Measurements from ENCODE around the gene SPRING1.

The SPRING1 gene

DNA sequence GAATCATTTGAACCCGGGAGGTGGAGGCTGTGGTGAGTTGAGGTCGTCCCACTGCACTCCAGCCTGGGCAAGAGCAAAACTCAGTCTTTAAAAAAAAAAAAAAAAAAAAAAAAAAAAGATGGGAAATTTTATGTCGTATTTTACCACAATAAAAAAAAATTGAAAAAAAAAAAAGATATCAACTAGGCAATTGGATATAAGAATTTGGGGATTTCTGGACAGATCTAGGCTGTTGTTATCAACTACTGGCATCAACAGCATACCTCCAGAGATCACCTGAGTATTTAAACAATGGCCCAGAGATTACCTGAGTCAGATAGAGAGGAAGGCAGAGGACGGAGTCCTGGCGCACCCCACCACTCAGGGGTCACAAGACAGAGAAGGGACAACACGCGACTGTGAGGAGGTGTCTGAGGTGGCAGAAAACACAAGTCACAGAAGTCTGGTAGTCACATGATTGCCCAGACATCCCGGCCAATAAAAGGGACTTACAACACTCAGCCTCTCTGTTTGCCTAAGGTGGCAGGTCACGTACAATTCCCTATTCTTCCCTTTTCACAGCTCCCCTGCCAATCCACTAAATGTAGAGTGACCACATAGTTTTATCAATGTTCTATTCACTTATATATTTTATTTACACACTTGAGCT lies 1.8 kb downstream of the SPRING1 start:
- DNase-seq, result no peak
- H3K9me3 Mint-ChIP-seq, result no peaks in the 10 kb centered on the region
- H3K4me3 Mint-ChIP-seq, result peak overlapping the region; percentile 98
- H3K27me3 Mint-ChIP-seq (ENCODE audit: low read depth, poor library complexity), result peaks cover 3% of the 10 kb centered on the region
- no peak overlapping the region for H3K27ac Mint-ChIP-seq
- TF ChIP-seq, protein P1, sequence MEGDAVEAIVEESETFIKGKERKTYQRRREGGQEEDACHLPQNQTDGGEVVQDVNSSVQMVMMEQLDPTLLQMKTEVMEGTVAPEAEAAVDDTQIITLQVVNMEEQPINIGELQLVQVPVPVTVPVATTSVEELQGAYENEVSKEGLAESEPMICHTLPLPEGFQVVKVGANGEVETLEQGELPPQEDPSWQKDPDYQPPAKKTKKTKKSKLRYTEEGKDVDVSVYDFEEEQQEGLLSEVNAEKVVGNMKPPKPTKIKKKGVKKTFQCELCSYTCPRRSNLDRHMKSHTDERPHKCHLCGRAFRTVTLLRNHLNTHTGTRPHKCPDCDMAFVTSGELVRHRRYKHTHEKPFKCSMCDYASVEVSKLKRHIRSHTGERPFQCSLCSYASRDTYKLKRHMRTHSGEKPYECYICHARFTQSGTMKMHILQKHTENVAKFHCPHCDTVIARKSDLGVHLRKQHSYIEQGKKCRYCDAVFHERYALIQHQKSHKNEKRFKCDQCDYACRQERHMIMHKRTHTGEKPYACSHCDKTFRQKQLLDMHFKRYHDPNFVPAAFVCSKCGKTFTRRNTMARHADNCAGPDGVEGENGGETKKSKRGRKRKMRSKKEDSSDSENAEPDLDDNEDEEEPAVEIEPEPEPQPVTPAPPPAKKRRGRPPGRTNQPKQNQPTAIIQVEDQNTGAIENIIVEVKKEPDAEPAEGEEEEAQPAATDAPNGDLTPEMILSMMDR (IDR thresholded peaks at IDR 0.05), result no peak
- peaks cover 25% of the 10 kb centered on the region for H3K36me3 Mint-ChIP-seq (ENCODE audit: low read depth)
- H3K4me1 Mint-ChIP-seq, result peaks cover 35% of the 10 kb centered on the region

DNA sequence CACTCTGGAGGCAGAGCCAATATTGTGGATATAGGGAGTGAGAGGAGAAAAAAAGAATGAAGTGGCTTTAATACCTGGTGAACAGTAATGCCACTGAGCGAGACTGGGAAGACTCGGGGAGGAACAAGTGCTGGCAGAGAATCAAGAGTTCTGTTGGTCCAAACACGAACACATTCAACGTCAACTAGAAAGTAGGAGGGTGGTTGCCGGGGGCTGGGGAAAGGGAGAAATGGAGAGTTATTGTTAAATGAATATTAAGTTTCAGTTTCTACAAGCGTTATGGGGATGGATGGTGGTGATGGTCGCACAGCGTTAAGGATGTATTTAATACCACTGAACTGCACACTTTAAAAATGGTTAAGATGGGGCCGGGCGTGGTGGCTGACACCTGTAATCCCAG lies 2.8 kb downstream of the SPRING1 start:
- Mint-ChIP-seq H3K27ac (no peak overlapping the region), H3K4me3 (peak overlapping the region; percentile 60), H3K36me3 (ENCODE audit: low read depth) (peaks cover 21% of the 10 kb centered on the region), H3K27me3 (ENCODE audit: low read depth, poor library complexity) (peaks cover 3% of the 10 kb centered on the region), H3K4me1 (peaks cover 35% of the 10 kb centered on the region), H3K9me3 (no peaks in the 10 kb centered on the region)
- TF ChIP-seq, protein P1 (IDR thresholded peaks at IDR 0.05), result no peak
- DNase-seq, result no peak

DNA sequence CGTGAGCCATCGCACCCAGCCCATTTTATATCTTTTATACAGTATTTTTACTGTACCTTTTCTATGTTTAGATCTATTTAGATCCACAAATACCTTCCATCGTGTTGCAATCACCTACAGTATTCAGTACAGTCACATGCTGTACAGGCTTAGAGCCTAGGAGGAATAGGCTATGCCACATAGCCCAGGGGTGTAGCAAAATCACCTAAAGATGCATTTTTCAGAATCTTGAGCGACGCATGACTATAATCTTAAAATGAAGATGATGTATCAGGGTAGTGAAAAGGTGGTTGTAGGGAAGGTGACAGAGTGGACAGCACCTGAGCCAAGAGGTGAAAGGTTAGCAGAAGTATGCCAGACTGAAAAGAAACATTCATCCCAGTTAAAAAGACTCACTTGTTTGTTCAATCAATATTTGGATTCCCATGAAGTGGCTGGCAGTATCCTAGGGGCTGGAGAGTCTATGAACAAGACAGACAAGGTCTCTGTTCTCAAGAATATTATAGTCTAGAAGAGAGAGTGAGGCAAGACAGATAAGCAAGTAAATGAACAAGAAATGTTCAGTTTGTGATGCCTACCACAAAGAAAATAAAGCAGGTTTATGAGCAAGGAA lies 3.6 kb downstream of the SPRING1 start:
- DNase-seq, result no peak
- peaks cover 3% of the 10 kb centered on the region for H3K27me3 Mint-ChIP-seq (ENCODE audit: low read depth, poor library complexity)
- H3K4me1 Mint-ChIP-seq, result peaks cover 32% of the 10 kb centered on the region
- peak overlapping the region; percentile 2 for H3K27ac Mint-ChIP-seq
- TF ChIP-seq, protein P1 (IDR thresholded peaks at IDR 0.05), result no peak
- no peaks in the 10 kb centered on the region for H3K9me3 Mint-ChIP-seq
- H3K4me3 Mint-ChIP-seq, result peak overlapping the region; percentile 16
- peaks cover 24% of the 10 kb centered on the region for H3K36me3 Mint-ChIP-seq (ENCODE audit: low read depth)

DNA sequence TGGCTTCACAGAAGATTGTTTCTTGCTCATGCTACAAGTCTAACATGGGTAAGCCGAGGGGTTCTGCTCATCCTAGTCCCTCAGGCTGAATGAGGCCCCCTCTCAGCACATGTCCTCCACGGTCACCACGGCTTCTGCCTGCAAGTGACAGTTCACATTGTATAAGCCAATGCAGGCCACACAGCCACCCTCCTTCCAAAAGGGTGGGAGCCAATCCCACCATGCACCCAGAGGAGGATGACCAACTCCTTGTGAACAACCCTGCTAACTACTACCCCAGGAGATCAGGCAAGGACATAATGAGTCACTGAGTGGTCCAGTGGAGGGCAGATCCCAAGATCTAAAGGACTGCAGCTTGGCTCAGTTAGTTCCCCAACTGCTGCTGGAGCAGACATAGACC lies 6.1 kb downstream of the SPRING1 start:
- DNase-seq, result no peak
- H3K27me3 Mint-ChIP-seq (ENCODE audit: low read depth, poor library complexity), result peaks cover 3% of the 10 kb centered on the region
- no peak overlapping the region for H3K4me3 Mint-ChIP-seq
- H3K27ac Mint-ChIP-seq, result no peak overlapping the region
- TF ChIP-seq, protein P1 (IDR thresholded peaks at IDR 0.05), result no peak
- H3K36me3 Mint-ChIP-seq (ENCODE audit: low read depth), result peaks cover 26% of the 10 kb centered on the region
- H3K9me3 Mint-ChIP-seq, result no peaks in the 10 kb centered on the region
- H3K4me1 Mint-ChIP-seq, result peaks cover 25% of the 10 kb centered on the region

DNA sequence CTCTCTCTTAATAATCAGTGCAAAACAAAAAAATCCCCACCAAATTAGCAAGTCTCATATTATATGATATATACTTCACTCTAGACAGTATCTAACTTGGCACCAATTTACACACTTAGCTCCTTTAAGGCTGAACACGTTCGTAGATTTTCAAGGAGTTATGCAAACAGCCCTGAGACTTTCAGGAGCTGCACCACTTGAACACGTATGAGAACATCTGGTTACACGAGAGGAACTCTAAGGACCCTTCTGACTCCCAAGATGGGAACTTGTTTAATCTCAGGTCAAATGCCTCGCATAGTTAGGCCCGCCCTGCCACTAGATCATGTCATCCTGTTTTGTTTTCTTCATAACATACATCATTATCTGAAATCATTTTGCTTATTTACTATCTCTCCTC lies 10.0 kb downstream of the SPRING1 start:
- TF ChIP-seq, protein P1 (IDR thresholded peaks at IDR 0.05), result no peak
- Mint-ChIP-seq H3K27me3 (ENCODE audit: low read depth, poor library complexity) (no peaks in the 10 kb centered on the region), H3K27ac (no peak overlapping the region), H3K4me1 (peaks cover 28% of the 10 kb centered on the region), H3K4me3 (no peak overlapping the region), H3K36me3 (ENCODE audit: low read depth) (peaks cover 9% of the 10 kb centered on the region), H3K9me3 (no peaks in the 10 kb centered on the region)
- DNase-seq, result no peak

DNA sequence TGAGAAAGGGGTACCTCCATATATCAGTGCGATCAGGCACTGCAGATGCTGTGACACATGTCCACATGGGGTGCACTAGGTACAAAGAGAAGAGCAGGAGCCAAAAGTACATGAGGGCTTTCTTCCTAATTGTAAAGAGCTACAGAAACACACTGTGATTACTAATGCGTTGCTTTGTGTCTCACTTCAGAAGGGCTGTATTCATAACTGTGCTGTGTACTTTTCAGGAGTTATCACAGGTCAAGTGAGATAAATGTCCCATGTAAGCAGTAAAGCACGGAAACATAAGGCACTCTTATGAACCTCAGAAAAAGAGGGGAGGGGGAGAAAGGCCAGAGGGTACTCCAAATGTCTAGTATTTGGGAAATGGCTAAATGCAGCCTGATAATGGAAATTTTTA lies 10.6 kb downstream of the SPRING1 start:
- no peak overlapping the region for H3K4me3 Mint-ChIP-seq
- DNase-seq, result no peak
- no peaks in the 10 kb centered on the region for H3K27me3 Mint-ChIP-seq (ENCODE audit: low read depth, poor library complexity)
- no peak overlapping the region for H3K27ac Mint-ChIP-seq
- H3K36me3 Mint-ChIP-seq (ENCODE audit: low read depth), result peaks cover 6% of the 10 kb centered on the region
- TF ChIP-seq, protein P1 (IDR thresholded peaks at IDR 0.05), result no peak
- H3K4me1 Mint-ChIP-seq, result peaks cover 34% of the 10 kb centered on the region
- no peaks in the 10 kb centered on the region for H3K9me3 Mint-ChIP-seq

Measured in nephron progenitor cell (in vitro differentiated cells).